SJSA1 (cell line): ENCODE data around the gene GRIP1. TPM values are rescaled to one million over a fixed set of nuclear protein-coding genes. Genes with fewer than 3 reads are reported as not detected.

Experiments used
- DNase-seq, 2 experiments: peaks; one replicate each; pipeline ENCODE4 v3.0.0-alpha.2; 2015 to 2020; ENCODE audit warnings: low spot score in 2 of 2, low read depth in 1 of 2
- H3K27ac ChIP-seq: fragments of 250-450 bp; sonication (Bioruptor Pico); 2 replicates; pipeline ENCODE4 v1.5.1; 2020; ENCODE audit warnings: mild to moderate bottlenecking, moderate library complexity
- H3K27me3 ChIP-seq: fragments of 250-450 bp; sonication (Bioruptor Pico); replicated peaks from 2 replicates; pipeline ENCODE4 v1.5.1; 2020; ENCODE audit warnings: mild to moderate bottlenecking, moderate library complexity
- H3K36me3 ChIP-seq: fragments of 250-450 bp; sonication (Bioruptor Pico); 2 replicates; pipeline ENCODE4 v1.5.1; 2020; ENCODE audit warnings: mild to moderate bottlenecking
- H3K4me1 ChIP-seq: fragments of 250-450 bp; sonication (Bioruptor Pico); replicated peaks from 2 replicates; pipeline ENCODE4 v1.6.1; 2021; ENCODE audit warnings: mild to moderate bottlenecking
- H3K4me3 ChIP-seq: fragments of 250-450 bp; sonication (Bioruptor Pico); 2 replicates; pipeline ENCODE4 v1.5.1; 2020; ENCODE audit warnings: mild to moderate bottlenecking
- H3K9me3 ChIP-seq: fragments of 250-450 bp; sonication (Bioruptor Pico); replicated peaks from 2 replicates; pipeline ENCODE4 v1.5.1; 2020; ENCODE audit warnings: mild to moderate bottlenecking
- total RNA-seq: library from RNA; depleted of rRNA; stranded (reverse); fragments of >200 nt; shearing (Covaris generic); gene quantifications from 2 replicates; pipeline ENCODE4 v1.2.3, GENCODE V29; 2014

The GRIP1 gene
- total RNA-seq, 1 experiment from 2014 or later, result 3.5 TPM

- H3K9me3 ChIP-seq, result no peaks in the 10 kb centered on the region
- no peak overlapping the region for H3K27ac ChIP-seq
- H3K36me3 ChIP-seq, result no peaks in the 10 kb centered on the region
- H3K27me3 ChIP-seq, result peaks cover 5% of the 10 kb centered on the region
- H3K4me1 ChIP-seq, result no peaks in the 10 kb centered on the region
- H3K4me3 ChIP-seq, result no peak overlapping the region
- DNase-seq, result no peak
Measured at GRCh38 chr12:66453844-66454243, 225.0 kb downstream of the GRIP1 start.

DNA sequence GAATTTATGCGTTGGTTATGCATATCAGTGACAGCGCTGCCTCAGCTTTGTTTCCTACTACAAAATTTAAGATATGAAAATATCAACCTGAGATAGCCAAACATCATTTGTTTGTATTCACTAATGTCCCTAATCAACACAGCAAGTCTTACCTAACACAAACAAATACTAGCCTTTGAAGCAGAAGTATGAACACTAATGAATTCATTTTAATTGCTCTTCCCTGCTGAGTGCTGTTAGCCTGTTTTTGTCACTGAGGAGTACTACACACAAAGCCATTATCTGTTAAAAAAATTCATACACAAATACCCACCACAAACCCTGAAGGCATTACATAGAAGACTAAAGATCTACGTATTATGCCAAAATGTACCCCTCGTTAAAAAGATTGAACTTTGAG is 225.8 kb downstream of the GRIP1 start:
- no peaks in the 10 kb centered on the region for H3K4me1 ChIP-seq
- no peaks in the 10 kb centered on the region for H3K9me3 ChIP-seq
- H3K4me3 ChIP-seq, result no peak overlapping the region
- H3K36me3 ChIP-seq, result no peaks in the 10 kb centered on the region
- H3K27ac ChIP-seq, result no peak overlapping the region
- DNase-seq, result no peak
- peaks cover 5% of the 10 kb centered on the region for H3K27me3 ChIP-seq

DNA sequence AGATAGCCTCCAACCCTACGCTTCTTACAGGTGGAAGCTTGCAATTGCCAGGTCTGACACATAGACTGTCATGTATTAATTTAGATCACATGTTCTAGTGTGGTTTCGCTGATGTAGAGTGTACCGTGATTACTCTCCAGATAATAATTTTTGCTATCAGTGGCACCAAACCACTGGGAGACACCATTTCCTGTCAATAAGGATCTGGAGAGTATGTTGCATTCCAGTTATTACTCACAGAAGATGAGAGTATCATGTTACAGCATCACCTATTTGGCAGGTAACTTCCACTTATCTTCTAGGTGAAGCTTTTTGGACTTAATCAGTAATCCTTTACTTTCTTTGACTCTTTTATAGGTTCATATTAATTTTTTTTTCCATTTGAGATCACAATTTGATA is 229.3 kb downstream of the GRIP1 start:
- Histone ChIP-seq H3K27me3 (peaks cover 4% of the 10 kb centered on the region), H3K27ac (no peak overlapping the region), H3K4me3 (no peak overlapping the region), H3K36me3 (no peaks in the 10 kb centered on the region), H3K9me3 (no peaks in the 10 kb centered on the region), H3K4me1 (no peaks in the 10 kb centered on the region)
- no peak for DNase-seq

- H3K27me3 ChIP-seq, result no peaks in the 10 kb centered on the region; the same call in none of the 2 replicates
- no peaks in the 10 kb centered on the region for H3K4me1 ChIP-seq
- H3K36me3 ChIP-seq, result no peaks in the 10 kb centered on the region
- no peaks in the 10 kb centered on the region for H3K9me3 ChIP-seq
- no peak overlapping the region for H3K27ac ChIP-seq
- no peak overlapping the region for H3K4me3 ChIP-seq
- no peak for DNase-seq
Measured at GRCh38 chr12:66447643-66448042, 231.2 kb downstream of the GRIP1 start.

DNA sequence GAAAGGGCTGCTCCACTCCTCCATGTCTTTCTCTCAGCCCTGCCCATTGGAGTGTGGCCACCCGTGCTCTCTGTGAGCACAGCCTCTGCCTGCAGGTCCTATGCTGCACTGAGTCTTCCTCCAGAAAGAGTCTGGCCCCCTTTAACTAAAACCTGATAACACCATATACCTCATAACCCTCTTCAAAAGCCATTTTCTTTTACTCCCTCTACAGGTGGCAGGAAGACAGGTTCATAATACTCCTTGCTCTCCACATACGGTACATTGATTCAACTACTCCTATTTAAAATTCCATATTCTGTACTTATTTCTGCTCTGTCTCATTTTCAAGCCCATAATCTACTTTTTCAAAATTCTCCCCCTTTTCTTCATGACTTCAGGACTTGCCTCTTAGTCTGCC is 232.6 kb downstream of the GRIP1 start:
- DNase-seq, result no peak
- no peaks in the 10 kb centered on the region for H3K9me3 ChIP-seq
- H3K27ac ChIP-seq, result no peak overlapping the region
- no peaks in the 10 kb centered on the region; the same call in 1 of the 2 replicates for H3K27me3 ChIP-seq
- no peaks in the 10 kb centered on the region for H3K4me1 ChIP-seq
- no peaks in the 10 kb centered on the region for H3K36me3 ChIP-seq
- H3K4me3 ChIP-seq, result no peak overlapping the region

DNA sequence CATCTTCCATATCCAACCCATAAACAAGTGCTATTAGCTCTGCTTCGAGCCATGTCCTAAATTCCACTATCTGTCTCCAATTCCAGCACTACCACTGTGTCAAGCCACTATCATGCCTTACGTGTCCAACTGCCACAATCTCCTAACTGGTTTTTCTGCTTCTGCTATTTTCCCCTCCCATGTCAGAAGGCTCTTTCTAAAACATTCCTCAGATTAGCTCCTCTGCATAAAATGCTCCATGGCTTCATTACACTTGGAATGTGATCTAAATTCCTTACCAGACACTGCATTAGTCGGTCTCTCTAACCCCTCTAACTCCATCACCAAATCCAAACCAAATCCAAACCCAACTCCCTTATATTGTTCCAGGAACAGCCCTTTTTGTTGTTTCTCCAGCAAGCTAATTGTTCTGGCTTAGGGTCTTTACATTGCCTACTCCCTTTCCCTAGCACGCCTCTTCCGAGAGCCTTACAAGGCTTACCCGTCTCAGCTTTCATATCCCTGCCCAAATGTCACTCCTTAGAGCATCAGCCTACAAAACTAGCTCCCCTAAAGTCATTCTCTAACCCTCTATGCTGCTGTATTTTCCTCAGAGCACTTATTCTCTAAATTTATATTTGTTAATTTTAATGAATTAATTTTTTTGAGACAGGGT is 236.8 kb downstream of the GRIP1 start:
- H3K9me3 ChIP-seq, result 0 out of 2 replicates have a peak, but pooled peaks cover 4% of the 10 kb centered on the region
- H3K4me1 ChIP-seq, result peaks cover 10% of the 10 kb centered on the region
- no peak overlapping the region for H3K27ac ChIP-seq
- DNase-seq, result no peak
- no peaks in the 10 kb centered on the region for H3K36me3 ChIP-seq
- H3K27me3 ChIP-seq, result no peaks in the 10 kb centered on the region; the same call in 1 of the 2 replicates
- no peak overlapping the region for H3K4me3 ChIP-seq

GRCh38 chr12:66438601-66439000 is 240.3 kb downstream of the GRIP1 start:
- peak; percentile 29 to 52 for DNase-seq
- no peak overlapping the region for H3K4me3 ChIP-seq

GRCh38 chr12:66430106-66430505 is 248.8 kb downstream of the GRIP1 start:
- H3K9me3 ChIP-seq, result no peaks in the 10 kb centered on the region
- no peaks in the 10 kb centered on the region for H3K4me1 ChIP-seq

More at GRCh38 chr12:66438601-66439000, 240.3 kb downstream of the GRIP1 start:
- no peak overlapping the region for H3K27ac ChIP-seq
- no peaks in the 10 kb centered on the region; the same call in 1 of the 2 replicates for H3K27me3 ChIP-seq
- peaks cover 10% of the 10 kb centered on the region for H3K4me1 ChIP-seq
- no peaks in the 10 kb centered on the region for H3K36me3 ChIP-seq
- 0 out of 2 replicates have a peak, but pooled peaks cover 4% of the 10 kb centered on the region for H3K9me3 ChIP-seq

DNA sequence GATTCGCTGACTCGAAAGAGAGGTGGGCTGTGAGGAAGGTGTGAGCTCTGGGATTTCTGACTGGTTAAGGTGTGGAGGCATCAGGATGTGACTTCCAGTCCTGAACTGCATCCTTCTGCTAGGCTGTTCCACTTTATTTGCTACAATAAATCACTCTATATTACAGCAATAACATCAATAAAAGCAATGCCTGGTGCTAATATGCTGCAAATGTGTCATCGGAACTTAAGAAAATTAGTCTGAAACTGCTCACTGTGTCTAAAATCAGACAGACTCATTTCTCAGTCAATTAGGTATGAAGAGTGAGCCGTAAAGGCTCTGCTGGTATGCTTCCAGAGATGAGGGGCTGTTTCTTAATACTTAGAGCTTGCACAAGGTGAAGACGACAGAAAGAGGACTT is 250.0 kb downstream of the GRIP1 start:
- Histone ChIP-seq H3K36me3 (no peaks in the 10 kb centered on the region), H3K9me3 (no peaks in the 10 kb centered on the region), H3K27me3 (0 out of 2 replicates have a peak, but pooled peaks cover 3% of the 10 kb centered on the region), H3K4me3 (no peak overlapping the region), H3K4me1 (no peaks in the 10 kb centered on the region), H3K27ac (no peak overlapping the region)
- no peak for DNase-seq

More at GRCh38 chr12:66430106-66430505, 248.8 kb downstream of the GRIP1 start:
- Histone ChIP-seq H3K36me3 (no peaks in the 10 kb centered on the region), H3K4me3 (no peak overlapping the region), H3K27ac (no peak overlapping the region), H3K27me3 (0 out of 2 replicates have a peak, but pooled peaks cover 3% of the 10 kb centered on the region)
- DNase-seq, result no peak

DNA sequence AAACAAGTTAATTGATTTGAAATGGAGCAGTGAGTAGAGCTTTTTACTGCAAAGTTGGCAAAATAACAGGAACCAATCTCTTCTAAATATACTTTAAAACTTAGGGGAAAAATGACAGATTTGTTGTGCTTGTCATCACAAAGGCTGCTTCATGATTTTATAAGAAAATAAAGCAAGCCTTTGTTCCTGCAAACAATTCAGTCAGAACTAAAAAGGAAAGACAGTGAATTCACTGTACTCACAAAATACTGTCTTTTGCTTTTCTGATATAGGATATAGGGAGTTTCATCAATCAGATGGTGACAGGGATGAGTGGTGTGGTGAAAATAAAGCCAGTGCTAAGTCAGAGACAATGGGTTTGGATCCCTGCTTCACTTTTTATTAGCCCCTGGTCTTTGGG is 250.6 kb downstream of the GRIP1 start:
- H3K27ac ChIP-seq, result no peak overlapping the region
- H3K4me3 ChIP-seq, result no peak overlapping the region
- no peaks in the 10 kb centered on the region for H3K36me3 ChIP-seq
- H3K4me1 ChIP-seq, result no peaks in the 10 kb centered on the region
- no peaks in the 10 kb centered on the region for H3K9me3 ChIP-seq
- DNase-seq, result no peak
- 0 out of 2 replicates have a peak, but pooled peaks cover 3% of the 10 kb centered on the region for H3K27me3 ChIP-seq

GRCh38 chr12:66426696-66427095 is 252.2 kb downstream of the GRIP1 start:
- Histone ChIP-seq H3K27me3 (0 out of 2 replicates have a peak, but pooled peaks cover 3% of the 10 kb centered on the region), H3K36me3 (no peaks in the 10 kb centered on the region), H3K4me1 (no peaks in the 10 kb centered on the region), H3K27ac (no peak overlapping the region), H3K9me3 (no peaks in the 10 kb centered on the region), H3K4me3 (no peak overlapping the region)
- no peak for DNase-seq

DNA sequence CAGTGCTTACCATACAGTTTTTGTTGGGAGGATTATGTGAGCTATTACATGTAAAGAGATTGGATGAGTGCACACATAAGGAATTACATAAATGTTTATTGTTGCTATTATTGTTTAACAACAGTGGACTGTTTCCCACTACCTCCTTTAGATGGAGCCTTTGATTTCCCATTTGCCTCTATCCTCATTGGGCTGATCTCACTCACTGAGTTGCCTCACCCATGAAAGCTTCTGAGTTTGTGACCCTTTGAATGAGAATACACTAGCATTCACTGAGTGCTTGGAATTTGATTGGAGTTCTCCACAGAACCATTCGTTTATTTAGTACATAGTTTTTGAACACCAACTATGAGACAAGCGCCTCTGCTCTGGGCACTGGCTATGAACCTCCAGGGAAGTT is 255.6 kb downstream of the GRIP1 start:
- no peak for DNase-seq
- Histone ChIP-seq H3K4me3 (no peak overlapping the region), H3K27me3 (0 out of 2 replicates have a peak, but pooled peaks cover 3% of the 10 kb centered on the region), H3K36me3 (no peaks in the 10 kb centered on the region), H3K9me3 (no peaks in the 10 kb centered on the region), H3K4me1 (no peaks in the 10 kb centered on the region), H3K27ac (no peak overlapping the region)

DNA sequence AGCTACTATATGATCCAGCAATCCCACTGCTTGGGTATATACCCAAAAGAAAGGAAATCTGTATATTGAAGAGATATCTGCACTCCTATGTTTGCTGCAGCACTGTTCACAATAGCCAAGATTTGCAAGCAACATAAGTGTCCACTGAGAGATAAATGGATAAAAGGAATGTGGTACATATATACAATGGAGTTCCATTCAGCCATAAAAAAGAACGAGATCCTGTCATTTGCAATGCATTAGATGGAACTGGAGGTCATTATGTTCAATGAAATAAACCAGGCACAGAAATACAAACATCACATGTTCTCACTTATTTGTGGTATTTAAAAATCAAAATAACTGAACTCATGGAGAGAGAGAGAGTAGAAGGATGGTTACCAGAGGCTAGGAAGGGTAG is 260.0 kb downstream of the GRIP1 start:
- Histone ChIP-seq H3K27ac (no peak overlapping the region), H3K27me3 (no peaks in the 10 kb centered on the region), H3K4me1 (no peaks in the 10 kb centered on the region), H3K4me3 (no peak overlapping the region), H3K36me3 (no peaks in the 10 kb centered on the region), H3K9me3 (no peaks in the 10 kb centered on the region)
- DNase-seq, result no peak

GRCh38 chr12:66417217-66417616 is 261.7 kb downstream of the GRIP1 start:
- H3K27ac ChIP-seq, result no peak overlapping the region
- H3K9me3 ChIP-seq, result no peaks in the 10 kb centered on the region
- DNase-seq, result no peak
- H3K36me3 ChIP-seq, result no peaks in the 10 kb centered on the region
- H3K27me3 ChIP-seq, result no peaks in the 10 kb centered on the region
- H3K4me3 ChIP-seq, result no peak overlapping the region
- H3K4me1 ChIP-seq, result no peaks in the 10 kb centered on the region
